GM19324 (cell line): ENCODE measurements around the gene TERT.

Source experiments
- ATAC-seq: cut with Tn5 transposase; IDR thresholded peaks from one replicate; pipeline ENCODE4 v1.9.1; 2021; ENCODE audit warnings: mild to moderate bottlenecking, moderate library complexity; ENCODE audit not compliant: unreplicated experiment, low FRiP score

Gene TERT

GRCh38 chr5:1211701-1212100 is 83.2 kb downstream of the TERT start:
- no peak for ATAC-seq

DNA sequence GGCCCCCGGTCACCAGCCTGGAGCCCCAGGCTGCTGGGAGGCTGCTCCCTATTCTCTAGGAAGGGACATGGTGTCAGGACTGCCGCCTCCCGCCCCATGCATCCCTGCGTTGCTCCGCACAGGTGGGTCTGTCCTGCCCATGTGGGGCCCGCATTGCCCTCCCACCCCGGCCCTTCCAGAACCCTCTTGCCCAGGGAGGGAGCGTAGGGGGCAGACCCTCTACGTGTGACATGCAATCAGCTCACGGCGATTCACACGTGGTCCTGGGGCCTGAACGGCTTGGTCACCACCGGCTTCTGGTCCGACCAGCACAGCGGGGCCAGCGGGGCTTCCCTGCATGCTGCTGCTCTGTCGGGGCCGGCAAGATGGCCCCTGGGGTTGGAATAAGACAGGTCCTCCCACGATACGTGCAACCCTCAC is 84.0 kb downstream of the TERT start:
- no peak for ATAC-seq

GRCh38 chr5:1209896-1210776 is 84.7 kb downstream of the TERT start:
- ATAC-seq = no peak

DNA sequence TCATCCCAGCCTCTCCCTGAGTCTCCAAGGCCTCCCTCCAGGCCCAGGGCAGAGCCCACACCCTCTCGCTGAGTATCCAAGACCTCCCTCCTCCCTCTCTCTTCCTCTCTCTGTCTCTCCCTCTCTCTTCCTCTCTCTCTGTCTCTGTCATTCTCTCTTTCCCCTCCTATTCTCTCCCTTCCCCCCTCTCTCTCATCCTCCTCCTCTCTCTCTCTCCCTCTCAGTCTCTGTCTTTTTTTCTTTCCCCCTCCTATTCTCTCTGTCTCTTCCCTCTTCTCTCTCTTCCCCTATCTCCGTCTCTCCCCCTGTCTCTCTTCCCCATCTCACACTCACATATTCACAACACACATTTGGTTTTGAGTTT is 85.4 kb downstream of the TERT start:
- ATAC-seq = no peak

DNA sequence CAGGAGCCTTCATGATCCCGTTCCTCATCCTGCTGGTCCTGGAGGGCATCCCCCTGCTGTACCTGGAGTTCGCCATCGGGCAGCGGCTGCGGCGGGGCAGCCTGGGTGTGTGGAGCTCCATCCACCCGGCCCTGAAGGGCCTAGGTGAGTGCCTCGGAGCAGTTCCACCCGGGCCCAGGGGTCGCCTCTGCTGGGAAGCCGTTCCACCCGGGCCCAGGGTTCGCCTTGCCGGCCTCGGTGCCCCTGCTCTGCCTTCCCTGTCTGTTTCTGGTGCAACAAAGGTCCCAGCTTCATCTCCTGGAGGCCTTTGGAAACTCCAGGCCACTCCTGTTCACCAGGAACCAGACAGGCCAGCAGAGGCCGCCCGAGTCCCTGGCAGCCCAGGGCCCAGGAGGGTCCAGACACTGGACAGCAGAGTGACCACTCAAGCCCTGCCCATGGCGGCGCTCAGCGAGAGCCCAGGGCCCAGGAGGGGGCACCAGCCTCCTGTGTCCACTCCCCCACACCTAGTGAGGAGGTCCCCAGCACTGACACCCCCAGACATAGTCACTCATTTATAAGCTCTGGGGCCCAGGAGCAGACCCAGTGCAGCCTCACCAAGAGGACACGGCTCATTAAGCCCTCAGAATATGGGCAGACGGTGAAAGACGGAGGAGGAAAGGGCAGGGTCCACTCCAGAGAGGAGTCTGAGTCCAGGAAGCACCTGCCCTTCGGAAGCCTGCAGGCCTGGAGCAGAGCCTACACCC is 86.0 kb downstream of the TERT start:
- no peak for ATAC-seq

GRCh38 chr5:1208221-1208742 is 86.6 kb downstream of the TERT start:
- no peak for ATAC-seq

DNA sequence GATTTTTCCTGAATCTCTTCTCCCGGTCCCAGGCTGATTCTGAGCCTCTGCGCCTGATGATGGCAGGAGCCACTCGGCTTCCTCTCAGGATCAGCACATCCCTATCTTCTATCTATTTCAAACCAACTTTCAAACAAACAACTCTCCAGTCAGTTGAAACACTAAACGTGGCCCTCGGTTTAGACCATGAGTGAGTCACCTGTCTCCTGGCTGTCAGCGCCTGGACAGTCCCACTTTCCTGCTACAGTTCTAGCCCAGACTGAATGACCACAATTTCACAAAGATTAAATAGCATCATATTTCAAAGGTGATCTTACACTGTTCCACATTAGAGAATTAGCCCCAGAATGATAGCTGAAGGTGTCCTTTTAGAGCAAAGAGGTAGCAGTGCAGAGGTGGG is 87.3 kb downstream of the TERT start:
- ATAC-seq = no peak

DNA sequence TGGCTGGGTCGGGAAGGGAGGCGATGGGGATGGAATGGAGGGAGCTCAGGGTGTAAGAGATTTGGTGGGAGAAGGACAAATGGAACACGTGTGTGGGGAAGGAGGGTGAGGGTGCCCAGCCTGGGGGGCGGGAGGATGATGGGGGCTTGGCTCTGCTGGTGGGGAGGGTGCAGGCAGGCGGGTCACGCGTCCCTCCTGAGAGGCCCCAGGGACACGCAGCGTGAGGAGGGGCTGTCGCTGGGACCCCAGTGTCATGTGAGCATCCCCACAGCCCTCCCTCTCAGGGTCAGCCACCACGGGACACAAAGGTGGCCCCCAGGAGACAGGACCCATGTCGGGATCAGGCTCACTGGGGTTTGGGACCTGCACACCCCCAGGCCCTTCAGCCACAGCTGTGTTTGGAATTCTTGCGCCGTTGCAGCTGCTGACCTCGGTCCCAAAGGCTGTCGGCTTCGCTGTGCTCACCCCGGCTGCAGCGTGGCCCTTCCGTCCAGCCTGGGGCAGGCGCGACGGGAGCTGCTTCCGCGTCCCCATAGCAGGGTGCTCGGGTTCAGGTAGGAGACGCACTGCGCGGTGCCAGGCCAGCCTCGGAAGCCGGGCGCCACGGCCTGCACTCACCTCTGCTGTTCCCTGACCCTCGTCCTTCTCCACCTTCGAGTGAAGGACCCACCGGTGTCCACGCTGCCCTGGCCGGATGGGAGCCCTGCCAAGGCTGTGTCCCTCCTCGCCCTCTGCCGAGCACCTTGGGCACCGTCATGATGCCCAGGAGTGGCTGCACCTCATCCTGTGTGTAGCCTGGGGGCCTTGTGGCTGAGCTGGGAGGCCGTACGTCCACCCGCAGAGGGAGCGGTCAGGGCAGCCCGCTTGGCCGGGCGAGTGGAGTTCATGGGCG is 88.1 kb downstream of the TERT start:
- ATAC-seq = no peak

- no peak for ATAC-seq
These were observed 89.3 kb downstream of the TERT start for GRCh38 chr5:1205255-1206180.

DNA sequence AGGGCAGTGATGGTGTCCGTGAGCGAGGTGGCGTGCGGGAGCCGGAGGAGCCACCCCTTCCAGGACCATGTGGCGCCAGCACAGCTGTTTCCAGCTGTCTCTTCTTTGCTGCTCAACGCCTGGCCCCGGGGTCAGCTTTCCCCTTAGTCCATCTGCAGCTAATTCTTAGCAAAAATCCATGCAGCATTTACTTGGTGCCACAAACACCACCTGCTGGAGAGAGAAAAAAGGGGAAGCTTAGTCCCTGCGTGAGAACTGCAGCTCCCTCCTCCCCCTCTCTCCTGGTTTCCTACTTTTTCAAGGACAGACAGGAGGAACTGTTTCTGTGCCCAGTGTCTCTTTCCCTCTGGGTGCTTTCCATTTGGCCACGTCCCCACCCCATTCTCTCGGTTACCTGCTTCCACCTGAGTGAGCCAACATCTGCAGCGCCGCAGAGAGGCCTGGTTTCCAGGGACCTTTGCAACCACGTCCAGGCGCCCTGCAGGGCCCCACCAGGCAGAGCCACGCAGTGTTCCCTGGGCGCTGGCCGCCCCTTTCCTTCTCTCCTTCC is 90.1 kb downstream of the TERT start:
- ATAC-seq = no peak

- ATAC-seq = no peak
These were observed 90.7 kb downstream of the TERT start for GRCh38 chr5:1203968-1204692.

DNA sequence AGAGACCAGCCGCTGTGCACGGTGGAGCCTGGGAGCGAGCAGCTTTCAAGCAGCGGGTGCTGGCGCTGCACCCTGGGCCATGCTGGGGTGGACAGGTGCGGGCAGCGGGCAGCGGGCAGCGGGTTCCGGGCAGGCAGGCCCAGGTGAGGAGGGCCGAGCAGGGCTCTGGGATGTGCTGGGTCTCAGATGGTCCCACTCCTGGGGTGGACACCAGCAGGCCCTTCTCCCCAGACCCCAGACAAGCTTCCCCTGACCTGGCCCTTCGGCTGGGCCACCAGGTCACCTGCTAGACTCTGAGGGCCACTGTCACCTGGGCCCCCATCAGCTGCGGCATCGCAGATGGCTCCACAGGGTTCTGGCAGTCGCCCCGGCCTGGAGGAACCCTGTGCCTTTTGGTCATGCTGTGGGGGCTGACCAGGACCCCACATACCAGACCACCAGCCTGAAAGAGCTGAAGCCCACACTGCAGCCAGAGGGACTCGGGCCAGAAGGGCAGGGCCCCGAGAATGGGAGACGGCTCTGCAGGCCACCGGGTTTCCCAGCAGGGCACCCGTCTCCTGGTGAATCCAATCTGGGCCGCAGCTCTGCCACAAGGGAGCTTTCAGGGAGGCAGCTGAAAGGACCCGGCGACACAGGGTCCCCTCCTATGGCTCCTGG is 91.4 kb downstream of the TERT start:
- no peak for ATAC-seq
